Mammary epithelial cell (primary cell): Measurements from ENCODE around the gene CYB561A3.

Source experiments
- EZH2 ChIP-seq: IDR thresholded peaks from 2 replicates; pipeline ENCODE4 v1.6.1; 2012; ENCODE audit warnings: low read length, inconsistent platforms, borderline replicate concordance
- TF ChIP-seq, protein P1 (sequence below), 2 donors: IDR thresholded peaks in 1 of 2; conservative IDR thresholded peaks in 1 of 2; 2 replicates each; pipeline ENCODE4 v1.5.1; 2011 to 2012; ENCODE audit warnings: inconsistent platforms in 2 of 2, low read length in 2 of 2, mild to moderate bottlenecking in 2 of 2, control low read depth in 1 of 2, low read depth in 1 of 2; ENCODE audit not compliant: insufficient read depth in 1 of 2; ENCODE audit errors: extremely low read depth in 1 of 2

DNA sequence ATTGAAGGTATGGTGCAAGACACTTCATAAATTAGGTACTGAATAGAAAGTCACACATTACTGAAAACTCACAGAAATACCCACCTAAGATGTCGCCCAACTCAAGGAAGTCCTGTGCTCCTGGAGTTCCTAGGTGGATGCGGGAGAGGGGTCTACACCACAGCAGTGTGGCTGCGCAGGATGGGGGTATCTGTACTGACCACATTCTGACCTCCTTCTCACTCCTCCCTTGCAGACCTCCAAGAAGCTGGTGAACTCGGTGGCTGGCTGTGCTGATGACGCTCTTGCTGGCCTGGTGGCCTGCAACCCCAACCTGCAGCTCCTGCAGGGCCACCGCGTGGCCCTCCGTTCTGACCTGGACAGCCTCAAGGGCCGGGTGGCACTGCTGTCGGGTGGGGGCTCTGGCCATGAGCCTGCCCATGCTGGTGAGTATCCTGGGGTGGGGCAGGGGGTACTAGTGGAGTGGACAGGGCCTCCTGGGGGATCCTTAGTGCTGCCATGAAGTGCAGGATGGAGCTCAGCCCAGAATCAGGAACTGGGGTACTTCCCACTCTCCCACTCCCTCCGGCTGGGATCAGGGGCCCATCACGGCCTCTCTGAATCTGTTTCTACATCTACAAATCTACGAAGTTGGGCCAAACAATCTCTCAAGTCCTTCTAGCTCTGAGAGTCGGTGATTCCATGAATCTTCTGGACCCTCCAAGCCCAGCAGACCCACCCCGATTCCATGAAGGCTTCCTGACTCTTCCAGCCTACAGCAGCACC is 23.8 kb downstream of the CYB561A3 start:
- TF ChIP-seq, protein P1, sequence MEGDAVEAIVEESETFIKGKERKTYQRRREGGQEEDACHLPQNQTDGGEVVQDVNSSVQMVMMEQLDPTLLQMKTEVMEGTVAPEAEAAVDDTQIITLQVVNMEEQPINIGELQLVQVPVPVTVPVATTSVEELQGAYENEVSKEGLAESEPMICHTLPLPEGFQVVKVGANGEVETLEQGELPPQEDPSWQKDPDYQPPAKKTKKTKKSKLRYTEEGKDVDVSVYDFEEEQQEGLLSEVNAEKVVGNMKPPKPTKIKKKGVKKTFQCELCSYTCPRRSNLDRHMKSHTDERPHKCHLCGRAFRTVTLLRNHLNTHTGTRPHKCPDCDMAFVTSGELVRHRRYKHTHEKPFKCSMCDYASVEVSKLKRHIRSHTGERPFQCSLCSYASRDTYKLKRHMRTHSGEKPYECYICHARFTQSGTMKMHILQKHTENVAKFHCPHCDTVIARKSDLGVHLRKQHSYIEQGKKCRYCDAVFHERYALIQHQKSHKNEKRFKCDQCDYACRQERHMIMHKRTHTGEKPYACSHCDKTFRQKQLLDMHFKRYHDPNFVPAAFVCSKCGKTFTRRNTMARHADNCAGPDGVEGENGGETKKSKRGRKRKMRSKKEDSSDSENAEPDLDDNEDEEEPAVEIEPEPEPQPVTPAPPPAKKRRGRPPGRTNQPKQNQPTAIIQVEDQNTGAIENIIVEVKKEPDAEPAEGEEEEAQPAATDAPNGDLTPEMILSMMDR (conservative IDR thresholded peaks at IDR 0.05 in 1 of 2, IDR thresholded peaks at IDR 0.05 in 1 of 2; ENCODE audit: extremely low read depth in 1 of 2, insufficient read depth in 1 of 2, low read depth in 1 of 2, low read length in 2 of 2): no peak
- TF ChIP-seq EZH2: no peak
